MM.1S (cell line): Measurements from ENCODE around the gene TSPAN32.

Experiments used
- DNase-seq: peaks from one replicate; pipeline ENCODE4 v3.0.0-alpha.2; 2015
- H2AFZ ChIP-seq: fragments of 300-600 bp; sonication (generic); 2 replicates; pipeline ENCODE4 v1.6.0; 2016; ENCODE audit warnings: antibody characterized with exemption, low read length
- H3F3A ChIP-seq: fragments of 300-600 bp; sonication (generic); 2 replicates; pipeline ENCODE4 v1.6.1; 2016; ENCODE audit warnings: mild to moderate bottlenecking, antibody characterized with exemption, low read length, moderate library complexity, mixed read lengths; ENCODE audit not compliant: insufficient read depth
- H3K27ac ChIP-seq: fragments of 300-600 bp; sonication (generic); 2 replicates; pipeline ENCODE4 v1.5.1; 2016; ENCODE audit warnings: mild to moderate bottlenecking, low read length
- H3K27me3 ChIP-seq: fragments of 300-600 bp; sonication (generic); replicated peaks from 2 replicates; pipeline ENCODE4 v1.6.0; 2016; ENCODE audit warnings: low read length; ENCODE audit not compliant: insufficient read depth
- H3K36me3 ChIP-seq: fragments of 300-600 bp; sonication (generic); replicated peaks from 2 replicates; pipeline ENCODE4 v1.6.1; 2016; ENCODE audit warnings: mild to moderate bottlenecking, low read length, mixed read lengths; ENCODE audit not compliant: insufficient read depth
- H3K4me1 ChIP-seq: fragments of 300-600 bp; sonication (generic); 2 replicates; pipeline ENCODE4 v1.6.1; 2016; ENCODE audit warnings: low read length, mixed read lengths
- H3K4me2 ChIP-seq: fragments of 300-600 bp; sonication (generic); 2 replicates; pipeline ENCODE4 v1.6.0; 2016; ENCODE audit warnings: low read depth, low read length
- H3K4me3 ChIP-seq: fragments of 300-600 bp; sonication (generic); 2 replicates; pipeline ENCODE4 v1.5.1; 2016; ENCODE audit warnings: low read length, mixed read lengths
- H3K79me2 ChIP-seq: fragments of 300-600 bp; sonication (generic); 2 replicates; pipeline ENCODE4 v1.6.1; 2016; ENCODE audit warnings: mixed run types, low read length, mixed read lengths
- H3K9ac ChIP-seq: fragments of 300-600 bp; sonication (generic); 2 replicates; pipeline ENCODE4 v1.6.1; 2016; ENCODE audit warnings: low read length, mixed read lengths
- H3K9me2 ChIP-seq: fragments of 300-600 bp; sonication (generic); replicated peaks from 2 replicates; pipeline ENCODE4 v1.6.1; 2016; ENCODE audit warnings: mild to moderate bottlenecking, low read length, mixed read lengths; ENCODE audit not compliant: insufficient read depth
- H3K9me3 ChIP-seq: fragments of 300-600 bp; sonication (generic); replicated peaks from 2 replicates; pipeline ENCODE4 v1.6.1; 2016; ENCODE audit warnings: mild to moderate bottlenecking, low read length, mixed read lengths; ENCODE audit not compliant: insufficient read depth
- H4K20me1 ChIP-seq: fragments of 300-600 bp; sonication (generic); 2 replicates; pipeline ENCODE4 v1.6.1; 2016; ENCODE audit warnings: mild to moderate bottlenecking, low read length, moderate library complexity, mixed read lengths; ENCODE audit not compliant: insufficient read depth
- CTCF ChIP-seq: fragments of 300-600 bp; sonication (generic); IDR thresholded peaks from 2 replicates; pipeline ENCODE4 v1.5.1; 2016; ENCODE audit warnings: antibody characterized with exemption, low read length, mixed read lengths
- EZH2 ChIP-seq: fragments of 300-600 bp; sonication (generic); optimal IDR thresholded peaks from 2 replicates; pipeline ENCODE3; 2017; ENCODE audit warnings: low read depth, mild to moderate bottlenecking, antibody characterized with exemption, low read length, mixed read lengths
- EZH2phosphoT487 ChIP-seq: fragments of 300-600 bp; sonication (generic); IDR thresholded peaks from 2 replicates; pipeline ENCODE4 v1.6.1; 2018; ENCODE audit warnings: antibody characterized with exemption, low read length

TSPAN32 gene

GRCh38 chr11:2359557-2359956, 57.7 kb downstream of the TSPAN32 start:
- Histone ChIP-seq H3K4me2 (no peak overlapping the region), H3K4me1 (no peaks in the 10 kb centered on the region), H3K9ac (no peak overlapping the region), H3K9me2 (no peaks in the 10 kb centered on the region), H3K9me3 (no peaks in the 10 kb centered on the region), H4K20me1 (no peaks in the 10 kb centered on the region), H3K27ac (no peak overlapping the region), H3K4me3 (no peak overlapping the region), H2AFZ (no peak overlapping the region), H3F3A (no peaks in the 10 kb centered on the region), H3K79me2 (no peaks in the 10 kb centered on the region), H3K27me3 (peaks cover 83% of the 10 kb centered on the region), H3K36me3 (no peaks in the 10 kb centered on the region)
- TF ChIP-seq EZH2phosphoT487: no peak
- TF ChIP-seq EZH2: no peak
- no peak for TF ChIP-seq CTCF
- no peak for DNase-seq

- peaks cover 83% of the 10 kb centered on the region for H3K27me3 ChIP-seq
- no peaks in the 10 kb centered on the region for H4K20me1 ChIP-seq
- no peaks in the 10 kb centered on the region for H3K4me1 ChIP-seq
- H3K9me3 ChIP-seq: no peaks in the 10 kb centered on the region
- H3F3A ChIP-seq: no peaks in the 10 kb centered on the region
- DNase-seq: no peak
- H3K27ac ChIP-seq: no peak overlapping the region
- H3K4me2 ChIP-seq: no peak overlapping the region
- H2AFZ ChIP-seq: no peak overlapping the region
- no peak overlapping the region for H3K4me3 ChIP-seq
- H3K36me3 ChIP-seq: no peaks in the 10 kb centered on the region
- TF ChIP-seq EZH2phosphoT487: no peak
- no peak for TF ChIP-seq CTCF
- no peak for TF ChIP-seq EZH2
- no peaks in the 10 kb centered on the region for H3K79me2 ChIP-seq
- H3K9me2 ChIP-seq: no peaks in the 10 kb centered on the region
- H3K9ac ChIP-seq: no peak overlapping the region
Observed at GRCh38 chr11:2360081-2360642, 58.3 kb downstream of the TSPAN32 start.

- H3F3A ChIP-seq: no peaks in the 10 kb centered on the region
- H3K27me3 ChIP-seq: peaks cover 85% of the 10 kb centered on the region
- H3K9me2 ChIP-seq: no peaks in the 10 kb centered on the region
- H3K9ac ChIP-seq: no peak overlapping the region
- no peak overlapping the region for H2AFZ ChIP-seq
- no peaks in the 10 kb centered on the region for H3K79me2 ChIP-seq
- H3K4me1 ChIP-seq: no peaks in the 10 kb centered on the region
- H3K4me2 ChIP-seq: no peak overlapping the region
- H3K36me3 ChIP-seq: no peaks in the 10 kb centered on the region
- no peak overlapping the region for H3K27ac ChIP-seq
- H4K20me1 ChIP-seq: no peaks in the 10 kb centered on the region
- H3K9me3 ChIP-seq: no peaks in the 10 kb centered on the region
- no peak overlapping the region for H3K4me3 ChIP-seq
- TF ChIP-seq CTCF: no peak
- TF ChIP-seq EZH2phosphoT487: no peak
- TF ChIP-seq EZH2: no peak
- DNase-seq: no peak
Observed at GRCh38 chr11:2361565-2361964, 59.8 kb downstream of the TSPAN32 start.
